Mucosa of stomach (tissue), 1 donor: ENCODE results near the gene SIX3.

Experiments
- H3K27me3 ChIP-seq: one replicate; pipeline ENCODE4 v1.7.0; 2013; ENCODE audit warnings: mild to moderate bottlenecking, low read length; ENCODE audit not compliant: control insufficient read depth, insufficient read depth
- H3K36me3 ChIP-seq: one replicate; pipeline ENCODE4 v1.7.0; 2013; ENCODE audit warnings: low read length; ENCODE audit not compliant: control insufficient read depth, insufficient read depth
- H3K4me1 ChIP-seq: one replicate; pipeline ENCODE4 v1.7.0; 2013; ENCODE audit warnings: mild to moderate bottlenecking, low read length; ENCODE audit not compliant: control insufficient read depth, insufficient read depth
- H3K4me3 ChIP-seq: one replicate; pipeline ENCODE4 v1.7.0; 2013; ENCODE audit warnings: low read length
- H3K9ac ChIP-seq: one replicate; pipeline ENCODE4 v1.7.0; 2013; ENCODE audit warnings: mild to moderate bottlenecking, low read length, moderate library complexity
- H3K9me3 ChIP-seq: one replicate; pipeline ENCODE4 v1.7.0; 2013; ENCODE audit warnings: mild to moderate bottlenecking, low read length, moderate library complexity; ENCODE audit not compliant: control insufficient read depth
- donor health status: Pancreatic carcinoma.

Gene SIX3

DNA sequence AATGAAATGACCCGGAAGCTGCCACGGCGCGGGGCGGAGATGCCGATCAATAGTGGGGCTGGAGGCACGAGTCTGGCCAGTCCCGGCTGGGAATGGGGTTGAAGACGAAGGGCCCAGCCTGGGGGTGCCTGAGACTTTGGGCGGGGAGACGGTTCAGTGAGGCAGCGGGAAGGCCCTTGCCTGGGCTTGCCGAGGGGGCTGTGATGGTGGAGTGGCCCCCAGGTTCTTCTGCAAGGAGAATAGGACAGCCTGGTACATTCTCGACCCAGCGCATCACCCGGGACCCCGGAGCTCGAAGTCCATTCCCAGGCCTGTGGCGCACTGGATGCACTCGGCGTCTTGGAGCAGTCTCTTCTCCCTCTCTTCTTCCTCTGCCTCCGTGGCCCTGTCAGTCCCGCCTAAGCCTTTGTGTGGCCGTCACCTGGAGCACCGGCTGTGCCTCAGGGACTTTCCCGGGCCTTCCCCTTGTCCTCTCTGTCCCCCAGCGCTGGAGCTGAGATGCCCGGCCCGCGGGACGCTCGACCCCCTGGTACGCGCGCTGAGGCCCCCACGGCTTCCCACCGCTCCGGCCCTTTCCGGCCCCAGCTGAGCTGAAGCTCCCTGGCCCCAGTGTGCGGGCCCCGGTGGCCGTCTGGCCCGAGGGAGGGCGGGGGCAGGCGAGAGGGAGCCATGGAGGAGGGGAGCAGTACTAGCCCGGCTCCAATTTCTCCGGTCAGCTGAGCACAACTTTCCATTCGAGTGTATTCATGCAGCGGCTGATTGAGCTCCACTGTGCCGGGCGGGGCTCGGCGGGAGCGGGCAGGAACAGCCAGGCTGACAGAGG is 8.0 kb downstream of the SIX3 start:
- Histone ChIP-seq H3K27me3 (peaks cover 98% of the 10 kb centered on the region), H3K4me3 (no peak overlapping the region)

DNA sequence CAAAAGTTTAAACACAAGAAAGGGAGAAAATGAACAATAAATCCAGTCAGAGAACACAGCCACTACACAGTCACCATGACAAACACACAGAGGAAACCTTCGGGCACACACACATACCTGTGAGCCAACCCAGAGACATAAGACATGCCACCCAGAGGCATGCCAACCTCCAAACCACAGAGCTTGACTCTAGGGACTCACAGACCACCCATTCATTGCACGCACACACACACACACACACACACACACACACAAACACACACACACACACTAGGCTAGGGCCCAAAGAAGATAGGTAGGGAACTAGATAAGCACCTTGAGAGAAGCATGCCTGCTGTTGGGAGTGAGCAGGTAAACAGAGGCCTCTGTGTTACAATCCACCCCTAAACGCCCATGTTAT is 9.1 kb downstream of the SIX3 start:
- Histone ChIP-seq H3K4me3 (no peak overlapping the region), H3K9ac (no peak overlapping the region), H3K27me3 (peaks cover 100% of the 10 kb centered on the region), H3K9me3 (no peaks in the 10 kb centered on the region), H3K36me3 (no peaks in the 10 kb centered on the region), H3K4me1 (peaks cover 35% of the 10 kb centered on the region)

More for the DNA sequence above, 8.0 kb downstream of the SIX3 start:
- Histone ChIP-seq H3K9me3 (no peaks in the 10 kb centered on the region), H3K36me3 (no peaks in the 10 kb centered on the region), H3K9ac (no peak overlapping the region), H3K4me1 (peaks cover 28% of the 10 kb centered on the region)

DNA sequence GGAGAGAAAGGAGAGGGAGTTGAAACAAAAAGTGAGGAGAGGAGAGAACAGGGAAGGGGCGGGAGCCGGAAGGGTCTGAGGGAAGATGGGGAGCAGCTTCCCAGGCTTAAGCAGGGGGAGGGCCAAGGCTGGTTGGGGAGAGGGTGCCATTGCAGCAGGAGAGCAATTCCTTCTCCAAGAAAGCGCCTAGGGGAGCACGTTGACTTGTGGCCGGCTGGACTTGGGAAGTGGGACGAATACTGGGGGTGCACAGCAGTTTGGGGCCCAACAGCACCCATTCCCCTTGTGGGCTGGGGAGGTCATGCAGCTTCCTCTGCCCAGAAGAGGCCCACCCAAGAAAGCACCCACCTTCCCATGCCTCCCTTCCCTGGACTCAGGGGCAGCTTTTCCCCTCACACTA is 9.6 kb downstream of the SIX3 start:
- Histone ChIP-seq H3K36me3 (no peaks in the 10 kb centered on the region), H3K9me3 (no peaks in the 10 kb centered on the region), H3K4me3 (no peak overlapping the region), H3K4me1 (peaks cover 38% of the 10 kb centered on the region), H3K9ac (no peak overlapping the region), H3K27me3 (peaks cover 100% of the 10 kb centered on the region)

DNA sequence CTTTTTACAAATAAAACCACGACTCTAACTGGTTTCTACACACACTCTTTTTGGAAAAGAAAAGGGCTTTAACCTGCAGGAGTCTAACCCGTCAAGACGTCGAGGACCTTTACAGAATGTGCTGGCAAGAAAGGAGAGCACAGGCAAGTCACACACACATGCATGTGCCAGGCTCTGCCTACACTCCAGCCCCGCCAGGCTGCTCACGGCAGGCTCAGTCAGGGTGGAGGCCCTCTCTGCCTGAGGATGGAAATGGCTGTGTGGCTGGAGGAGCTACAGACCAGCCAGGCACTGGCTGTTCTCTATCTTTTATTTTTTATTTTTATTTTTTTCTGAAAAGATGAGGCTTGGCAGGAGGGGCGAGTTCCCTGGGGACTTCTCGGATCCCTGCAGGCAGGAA is 10.2 kb downstream of the SIX3 start:
- no peak overlapping the region for H3K4me3 ChIP-seq
- H3K4me1 ChIP-seq = peaks cover 38% of the 10 kb centered on the region
- H3K9me3 ChIP-seq = no peaks in the 10 kb centered on the region

DNA sequence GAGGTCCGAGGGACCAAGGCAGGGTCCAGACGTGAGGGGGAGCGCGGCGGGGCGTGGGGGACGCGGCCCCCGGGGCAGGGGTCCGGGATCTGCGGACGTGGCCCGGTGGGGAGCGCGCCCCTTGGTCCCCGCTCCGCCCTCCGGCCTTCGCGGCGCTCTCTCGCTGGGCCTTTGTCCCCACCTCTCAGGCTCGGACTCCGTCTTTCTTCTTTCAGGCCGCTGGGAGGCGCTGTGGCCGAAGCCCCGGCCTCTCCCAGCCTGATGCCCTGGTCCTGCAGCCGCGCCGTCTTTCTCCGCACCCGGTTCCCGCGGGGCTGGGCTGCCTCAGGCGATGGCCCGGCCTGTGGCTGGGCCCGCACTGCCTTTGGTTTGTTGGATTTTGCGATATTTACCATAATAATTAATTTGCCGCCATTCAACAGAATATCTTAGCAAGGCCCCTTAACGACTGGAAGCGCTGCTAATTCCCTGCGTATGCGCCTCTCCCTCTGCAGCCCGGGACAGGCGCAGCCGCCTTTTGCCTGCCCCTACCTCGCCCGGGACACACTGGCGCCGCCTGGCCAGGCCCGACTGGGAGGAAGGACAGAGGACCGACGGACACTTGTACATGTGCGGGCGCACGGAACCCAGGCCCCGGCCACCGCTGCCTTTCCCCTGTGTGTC is 10.8 kb downstream of the SIX3 start:
- no peaks in the 10 kb centered on the region for H3K36me3 ChIP-seq
- H3K9me3 ChIP-seq = no peaks in the 10 kb centered on the region
- peak overlapping the region; percentile 12 for H3K9ac ChIP-seq
- peaks cover 38% of the 10 kb centered on the region for H3K4me1 ChIP-seq
- peak overlapping the region; percentile 21 for H3K4me3 ChIP-seq
- peaks cover 96% of the 10 kb centered on the region for H3K27me3 ChIP-seq

More for the DNA sequence above, 10.2 kb downstream of the SIX3 start:
- Histone ChIP-seq H3K9ac (no peak overlapping the region), H3K36me3 (no peaks in the 10 kb centered on the region), H3K27me3 (peaks cover 100% of the 10 kb centered on the region)

DNA sequence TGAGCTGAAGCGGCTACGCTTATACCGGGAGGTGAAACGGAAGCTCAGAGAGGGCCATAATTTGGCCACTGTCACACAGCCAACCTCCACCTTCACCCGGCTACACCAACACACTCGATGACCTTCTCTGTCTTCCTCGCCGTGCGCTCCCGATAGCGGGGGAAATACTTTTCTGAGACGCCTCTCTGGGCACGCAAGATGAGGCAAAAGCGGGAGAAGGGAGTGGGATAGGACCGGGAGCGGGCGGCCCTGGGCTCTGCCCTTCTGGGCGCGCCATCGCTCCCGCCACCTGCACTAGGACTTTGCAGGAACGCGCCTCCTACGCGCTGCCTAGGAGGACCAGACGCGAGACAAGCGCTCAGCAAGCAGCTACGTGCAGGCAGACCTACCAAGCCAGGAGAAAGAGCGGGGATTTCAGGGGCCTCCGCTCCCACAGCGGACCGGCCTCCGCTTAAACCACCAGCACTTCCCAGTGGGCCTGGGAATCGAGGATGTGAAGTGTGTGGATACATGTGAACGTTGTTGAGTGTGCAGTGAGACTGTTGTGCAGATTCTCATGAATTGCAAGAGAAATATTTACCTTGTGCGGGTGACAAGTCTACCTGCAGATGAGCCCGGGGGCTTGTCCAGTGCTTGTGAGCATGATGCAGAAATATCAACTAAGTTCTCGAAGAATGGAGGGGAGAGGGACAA is 11.4 kb downstream of the SIX3 start:
- Histone ChIP-seq H3K9ac (peak overlapping the region; percentile 12), H3K4me3 (peak overlapping the region; percentile 21), H3K9me3 (no peaks in the 10 kb centered on the region), H3K36me3 (no peaks in the 10 kb centered on the region), H3K27me3 (peaks cover 92% of the 10 kb centered on the region), H3K4me1 (peaks cover 38% of the 10 kb centered on the region)

DNA sequence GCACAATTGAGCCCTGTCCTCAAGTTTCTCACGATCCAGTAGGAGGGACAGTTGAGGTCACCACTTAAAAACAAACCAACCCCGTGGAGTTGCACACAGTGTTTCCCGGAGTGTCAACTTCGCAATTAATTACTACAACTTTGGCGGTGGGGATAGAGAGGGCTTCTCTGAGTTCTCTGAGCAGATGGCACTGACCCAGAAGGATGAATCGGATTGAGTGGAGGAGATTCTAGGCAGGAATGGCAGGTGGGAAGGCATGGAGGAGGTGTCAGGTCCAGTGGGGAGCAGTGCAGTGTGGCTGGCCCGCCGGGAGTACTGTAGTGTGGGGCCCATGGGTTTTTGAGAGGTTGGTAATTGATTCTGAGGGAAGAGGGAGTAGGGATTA is 12.0 kb downstream of the SIX3 start:
- peaks cover 87% of the 10 kb centered on the region for H3K27me3 ChIP-seq
- peaks cover 38% of the 10 kb centered on the region for H3K4me1 ChIP-seq
- H3K9me3 ChIP-seq = no peaks in the 10 kb centered on the region
- no peak overlapping the region for H3K9ac ChIP-seq
- no peaks in the 10 kb centered on the region for H3K36me3 ChIP-seq
- no peak overlapping the region for H3K4me3 ChIP-seq

DNA sequence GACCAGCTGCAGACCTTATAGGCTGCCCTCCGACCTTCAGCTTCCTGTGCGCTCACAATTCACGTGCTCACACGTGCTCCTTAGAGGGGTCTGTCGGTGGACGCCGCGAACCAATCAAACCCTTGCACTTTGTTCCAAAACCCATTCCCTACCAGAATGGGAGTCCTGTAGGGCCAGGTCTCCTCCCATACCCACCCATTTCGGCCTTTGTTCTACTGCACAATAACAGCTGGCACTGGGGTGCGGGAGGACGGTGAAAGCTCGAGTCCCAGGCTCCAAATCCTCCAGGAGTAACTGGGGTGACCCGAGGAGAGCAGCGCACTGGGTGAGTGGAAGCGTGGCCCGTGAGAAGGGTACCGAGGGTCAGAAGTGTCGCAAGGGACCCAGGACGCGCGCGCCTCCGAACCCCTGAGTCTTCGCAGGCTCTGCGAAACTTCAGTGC is 13.0 kb downstream of the SIX3 start:
- Histone ChIP-seq H3K9me3 (no peaks in the 10 kb centered on the region), H3K4me1 (peaks cover 35% of the 10 kb centered on the region), H3K36me3 (no peaks in the 10 kb centered on the region), H3K4me3 (no peak overlapping the region), H3K27me3 (peaks cover 80% of the 10 kb centered on the region), H3K9ac (no peak overlapping the region)

DNA sequence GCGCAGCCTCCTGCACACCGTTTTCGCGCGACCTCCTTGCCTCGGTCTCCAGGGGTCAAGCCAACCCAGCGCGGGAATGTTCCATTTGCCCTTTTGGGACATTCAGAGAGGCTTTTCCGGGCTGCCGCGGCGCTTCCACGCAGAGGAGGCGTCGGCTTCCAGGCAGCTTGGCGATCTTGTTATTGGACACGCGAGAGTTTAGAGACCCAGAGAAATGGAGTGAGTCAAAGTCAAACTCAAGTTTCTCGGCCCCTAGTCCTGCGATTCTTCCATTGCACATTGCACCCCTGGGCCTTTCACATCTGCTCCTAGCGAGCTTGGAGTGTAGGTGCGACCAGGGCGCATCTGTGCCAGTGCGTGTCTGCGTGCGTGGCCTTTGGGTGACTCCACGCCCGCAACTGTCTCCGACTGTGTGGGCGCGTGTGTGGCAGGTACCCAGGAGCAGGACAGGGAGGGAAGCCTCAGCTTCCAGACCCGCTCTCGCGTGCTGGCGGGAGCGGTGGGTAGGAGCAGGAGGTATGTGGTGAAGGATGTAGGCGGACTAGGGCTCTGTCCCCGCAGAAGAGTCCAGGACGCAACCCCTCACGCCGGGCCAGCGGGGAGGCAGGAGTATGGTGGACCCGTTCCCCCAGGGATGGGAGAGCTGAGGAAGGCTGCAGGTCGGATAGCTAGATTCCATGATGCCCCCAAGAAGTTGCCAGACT is 13.5 kb downstream of the SIX3 start:
- no peaks in the 10 kb centered on the region for H3K36me3 ChIP-seq
- H3K4me3 ChIP-seq = peak overlapping the region; percentile 14
- peaks cover 32% of the 10 kb centered on the region for H3K4me1 ChIP-seq
- no peak overlapping the region for H3K9ac ChIP-seq
- no peaks in the 10 kb centered on the region for H3K9me3 ChIP-seq
- peaks cover 74% of the 10 kb centered on the region for H3K27me3 ChIP-seq

DNA sequence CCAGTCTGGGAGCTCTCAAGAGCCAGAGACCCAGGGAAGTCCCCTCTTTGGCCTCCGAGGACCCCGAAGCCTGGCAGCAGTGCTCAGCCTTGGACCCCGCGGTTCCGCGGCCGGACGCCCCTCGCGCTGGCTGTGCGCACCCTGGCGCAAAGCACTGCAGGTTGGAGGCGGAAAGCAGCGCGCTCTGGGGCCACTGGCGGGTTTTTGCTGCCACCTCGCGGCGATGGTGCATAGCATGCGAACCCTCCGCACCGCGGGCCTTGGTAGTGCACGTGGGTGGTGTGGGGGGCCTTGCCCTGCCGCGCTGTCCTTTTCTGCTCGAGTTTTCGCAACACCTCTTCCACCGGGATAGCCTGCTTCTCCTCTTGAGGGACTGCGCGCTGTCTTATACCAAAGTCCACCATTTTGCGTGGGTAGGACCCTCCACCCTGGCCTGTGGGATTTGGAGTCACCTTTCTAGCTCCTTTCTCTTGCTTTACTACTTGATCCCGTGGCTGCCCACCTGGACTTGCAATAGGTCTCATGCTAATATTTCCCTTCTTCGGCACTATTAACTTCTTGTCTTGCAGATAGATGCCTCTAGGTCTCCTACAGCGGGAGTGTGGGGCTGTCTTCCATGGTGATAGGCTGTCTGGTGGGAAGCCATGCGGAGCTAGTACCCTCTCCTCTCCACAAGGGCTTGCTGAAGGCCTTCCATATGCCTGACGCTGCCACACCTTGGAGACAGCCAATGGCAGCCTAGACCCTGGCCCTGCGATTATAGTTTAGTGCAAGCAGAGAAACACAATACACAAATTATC is 14.3 kb downstream of the SIX3 start:
- Histone ChIP-seq H3K9me3 (no peaks in the 10 kb centered on the region), H3K4me3 (no peak overlapping the region), H3K36me3 (no peaks in the 10 kb centered on the region), H3K27me3 (peaks cover 67% of the 10 kb centered on the region), H3K9ac (no peak overlapping the region), H3K4me1 (peaks cover 32% of the 10 kb centered on the region)

DNA sequence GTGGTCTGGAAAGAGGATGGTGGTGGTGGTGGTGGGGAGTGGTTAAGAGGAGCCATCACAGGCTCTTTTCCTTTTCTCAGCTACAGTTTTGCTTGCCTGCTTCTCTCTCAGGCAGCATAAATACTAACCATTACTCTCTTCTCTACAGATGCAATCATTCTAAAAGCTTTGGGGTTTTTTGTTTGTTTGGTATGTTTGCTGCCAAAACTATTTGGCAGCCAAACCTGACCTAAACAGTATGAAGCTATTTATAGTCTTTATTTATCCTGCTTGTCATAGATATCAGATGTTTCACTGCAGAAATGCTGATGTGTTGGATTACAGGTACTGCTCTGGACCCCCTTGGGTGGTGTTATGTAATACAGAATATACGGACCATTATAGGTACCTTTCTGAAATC is 15.3 kb downstream of the SIX3 start:
- Histone ChIP-seq H3K27me3 (peaks cover 59% of the 10 kb centered on the region), H3K36me3 (no peaks in the 10 kb centered on the region), H3K9me3 (no peaks in the 10 kb centered on the region), H3K4me3 (no peak overlapping the region), H3K9ac (no peak overlapping the region), H3K4me1 (peaks cover 29% of the 10 kb centered on the region)
